Nephron progenitor cell (in vitro differentiated cells): ENCODE results near the gene NKX2-2.

ENCODE experiments used
- DNase-seq: peaks from one replicate; pipeline ENCODE4 v3.0.0; 2021
- H3K27ac Mint-ChIP-seq: 2 replicates; pipeline ENCODE4 v1.8.0; 2021; ENCODE audit warnings: mild to moderate bottlenecking, moderate library complexity, mixed read lengths
- H3K27me3 Mint-ChIP-seq: 2 replicates; pipeline ENCODE4 v1.8.0; 2021; ENCODE audit warnings: mild to moderate bottlenecking, low read depth, mixed read lengths; ENCODE audit not compliant: poor library complexity
- H3K36me3 Mint-ChIP-seq: 2 replicates; pipeline ENCODE4 v1.8.0; 2021; ENCODE audit warnings: low read depth, mixed read lengths
- H3K4me1 Mint-ChIP-seq: 2 replicates; pipeline ENCODE4 v1.8.0; 2021; ENCODE audit warnings: mixed read lengths
- H3K4me3 Mint-ChIP-seq: 2 replicates; pipeline ENCODE4 v1.8.0; 2021; ENCODE audit warnings: mild to moderate bottlenecking, moderate library complexity, mixed read lengths
- H3K9me3 Mint-ChIP-seq: 2 replicates; pipeline ENCODE4 v1.8.0; 2021; ENCODE audit warnings: mild to moderate bottlenecking, moderate library complexity, mixed read lengths
- CTCF ChIP-seq: fragments of 200-600 bp; sonication (generic); IDR thresholded peaks from 2 replicates; pipeline ENCODE4 v1.5.0; 2021; ENCODE audit warnings: antibody characterized with exemption

The NKX2-2 gene

GRCh38 chr20:21539512-21539911, 25.6 kb upstream of the NKX2-2 start:
- Mint-ChIP-seq H3K36me3 (no peaks in the 10 kb centered on the region), H3K9me3 (peaks cover 4% of the 10 kb centered on the region), H3K4me3 (no peak overlapping the region), H3K27me3 (peaks cover 23% of the 10 kb centered on the region), H3K27ac (no peak overlapping the region), H3K4me1 (no peaks in the 10 kb centered on the region)
- TF ChIP-seq CTCF = no peak
- DNase-seq = no peak

- Mint-ChIP-seq H3K27me3 (peaks cover 49% of the 10 kb centered on the region), H3K36me3 (no peaks in the 10 kb centered on the region), H3K9me3 (no peaks in the 10 kb centered on the region), H3K4me3 (no peak overlapping the region), H3K4me1 (no peaks in the 10 kb centered on the region), H3K27ac (no peak overlapping the region)
- no peak for TF ChIP-seq CTCF
- DNase-seq = no peak
Measured at GRCh38 chr20:21534886-21535285, 21.0 kb upstream of the NKX2-2 start.

- no peak overlapping the region for H3K4me3 Mint-ChIP-seq
- no peak for DNase-seq
- no peak overlapping the region for H3K27ac Mint-ChIP-seq
- no peaks in the 10 kb centered on the region for H3K9me3 Mint-ChIP-seq
- peaks cover 52% of the 10 kb centered on the region for H3K27me3 Mint-ChIP-seq
- no peaks in the 10 kb centered on the region for H3K36me3 Mint-ChIP-seq
- no peaks in the 10 kb centered on the region for H3K4me1 Mint-ChIP-seq
- TF ChIP-seq CTCF = no peak
Measured at GRCh38 chr20:21534453-21534852, 20.6 kb upstream of the NKX2-2 start.

GRCh38 chr20:21529863-21530262, 16.0 kb upstream of the NKX2-2 start:
- no peaks in the 10 kb centered on the region for H3K4me1 Mint-ChIP-seq
- no peak overlapping the region for H3K27ac Mint-ChIP-seq
- H3K27me3 Mint-ChIP-seq = peaks cover 90% of the 10 kb centered on the region
- H3K36me3 Mint-ChIP-seq = no peaks in the 10 kb centered on the region
- TF ChIP-seq CTCF = peak; percentile 27
- no peak overlapping the region for H3K4me3 Mint-ChIP-seq
- H3K9me3 Mint-ChIP-seq = peaks cover 4% of the 10 kb centered on the region
- no peak for DNase-seq

- Mint-ChIP-seq H3K36me3 (no peaks in the 10 kb centered on the region), H3K4me3 (no peak overlapping the region), H3K4me1 (no peaks in the 10 kb centered on the region), H3K27me3 (peaks cover 90% of the 10 kb centered on the region), H3K27ac (no peak overlapping the region), H3K9me3 (peaks cover 4% of the 10 kb centered on the region)
- DNase-seq = no peak
- no peak for TF ChIP-seq CTCF
Measured at GRCh38 chr20:21528870-21529269, 15.0 kb upstream of the NKX2-2 start.

- H3K27me3 Mint-ChIP-seq = peaks cover 90% of the 10 kb centered on the region
- peaks cover 5% of the 10 kb centered on the region for H3K4me1 Mint-ChIP-seq
- no peaks in the 10 kb centered on the region for H3K36me3 Mint-ChIP-seq
- DNase-seq = no peak
- peaks cover 4% of the 10 kb centered on the region for H3K9me3 Mint-ChIP-seq
- no peak overlapping the region for H3K27ac Mint-ChIP-seq
- no peak overlapping the region for H3K4me3 Mint-ChIP-seq
- no peak for TF ChIP-seq CTCF
Measured at GRCh38 chr20:21527908-21528307, 14.0 kb upstream of the NKX2-2 start.
